Endothelial cell (in vitro differentiated cells): Measurements from ENCODE around the gene CBX7. TPM values are rescaled to one million over a fixed set of nuclear protein-coding genes. Genes with fewer than 3 reads are reported as not detected.

Experiments used
- DNase-seq: peaks from one replicate; pipeline ENCODE4 v3.0.0; 2021; ENCODE audit warnings: low spot score
- H3K27ac Mint-ChIP-seq: one replicate; pipeline ENCODE4 v1.8.0; 2021; ENCODE audit warnings: mixed read lengths, inconsistent platforms; ENCODE audit not compliant: unreplicated experiment
- H3K27me3 Mint-ChIP-seq: one replicate; pipeline ENCODE4 v1.8.0; 2021; ENCODE audit warnings: mild to moderate bottlenecking, moderate library complexity, mixed read lengths, inconsistent platforms; ENCODE audit not compliant: unreplicated experiment
- H3K36me3 Mint-ChIP-seq: one replicate; pipeline ENCODE4 v1.8.0; 2021; ENCODE audit warnings: mild to moderate bottlenecking, low read depth, mixed read lengths, inconsistent platforms; ENCODE audit not compliant: unreplicated experiment
- H3K4me1 Mint-ChIP-seq: one replicate; pipeline ENCODE4 v1.8.0; 2021; ENCODE audit warnings: mild to moderate bottlenecking, mixed read lengths, inconsistent platforms; ENCODE audit not compliant: unreplicated experiment
- H3K4me3 Mint-ChIP-seq: one replicate; pipeline ENCODE4 v1.8.0; 2021; ENCODE audit warnings: mild to moderate bottlenecking, mixed read lengths, inconsistent platforms; ENCODE audit not compliant: unreplicated experiment
- H3K9me3 Mint-ChIP-seq: one replicate; pipeline ENCODE4 v1.8.0; 2021; ENCODE audit warnings: mixed read lengths, inconsistent platforms; ENCODE audit not compliant: unreplicated experiment
- CTCF ChIP-seq: fragments of 200-600 bp; sonication (generic); IDR thresholded peaks from one replicate; pipeline ENCODE4 v1.5.0; 2021; ENCODE audit warnings: antibody characterized with exemption; ENCODE audit not compliant: unreplicated experiment
- total RNA-seq: library from RNA; stranded (reverse); fragmentation: NEBNext Ultra II Directional; extraction: Animal tissue kit (Norgen Biotek cat#: 25700); gene quantifications from one replicate; pipeline ENCODE4 v1.2.1, GENCODE V29; 2021; ENCODE audit not compliant: unreplicated experiment

Gene CBX7
- total RNA-seq, 1 donor from 2014 or later = 3.5 TPM

GRCh38 chr22:39133871-39134270 lies 18.6 kb downstream of the CBX7 start:
- H3K27ac Mint-ChIP-seq = no peak overlapping the region
- no peaks in the 10 kb centered on the region for H3K9me3 Mint-ChIP-seq
- H3K4me3 Mint-ChIP-seq = no peak overlapping the region
- DNase-seq = no peak
- no peaks in the 10 kb centered on the region for H3K36me3 Mint-ChIP-seq
- no peak for TF ChIP-seq CTCF
- H3K4me1 Mint-ChIP-seq = peaks cover 17% of the 10 kb centered on the region
- H3K27me3 Mint-ChIP-seq = peaks cover 8% of the 10 kb centered on the region

- Mint-ChIP-seq H3K27me3 (peaks cover 9% of the 10 kb centered on the region), H3K9me3 (no peaks in the 10 kb centered on the region), H3K27ac (no peak overlapping the region), H3K4me1 (peaks cover 17% of the 10 kb centered on the region), H3K36me3 (no peaks in the 10 kb centered on the region), H3K4me3 (no peak overlapping the region)
- DNase-seq = no peak
- TF ChIP-seq CTCF = no peak
Measured at GRCh38 chr22:39132871-39133524, 19.5 kb downstream of the CBX7 start.

GRCh38 chr22:39132281-39132680 lies 20.2 kb downstream of the CBX7 start:
- Mint-ChIP-seq H3K36me3 (no peaks in the 10 kb centered on the region), H3K4me1 (peaks cover 17% of the 10 kb centered on the region), H3K27me3 (peaks cover 9% of the 10 kb centered on the region), H3K9me3 (no peaks in the 10 kb centered on the region), H3K27ac (no peak overlapping the region), H3K4me3 (no peak overlapping the region)
- no peak for TF ChIP-seq CTCF
- no peak for DNase-seq

GRCh38 chr22:39130892-39131855 lies 21.3 kb downstream of the CBX7 start:
- no peak for TF ChIP-seq CTCF
- Mint-ChIP-seq H3K27ac (no peak overlapping the region), H3K36me3 (no peaks in the 10 kb centered on the region), H3K9me3 (no peaks in the 10 kb centered on the region), H3K27me3 (peaks cover 9% of the 10 kb centered on the region), H3K4me1 (peaks cover 17% of the 10 kb centered on the region), H3K4me3 (no peak overlapping the region)
- DNase-seq = no peak

- no peak for DNase-seq
- peaks cover 17% of the 10 kb centered on the region for H3K4me1 Mint-ChIP-seq
- no peaks in the 10 kb centered on the region for H3K9me3 Mint-ChIP-seq
- no peak overlapping the region for H3K4me3 Mint-ChIP-seq
- TF ChIP-seq CTCF = no peak
- no peak overlapping the region for H3K27ac Mint-ChIP-seq
- no peaks in the 10 kb centered on the region for H3K36me3 Mint-ChIP-seq
- peaks cover 8% of the 10 kb centered on the region for H3K27me3 Mint-ChIP-seq
Measured at GRCh38 chr22:39130152-39130704, 22.3 kb downstream of the CBX7 start.
